Spinal cord (tissue), 10 donors: ENCODE data around the gene CDH23. TPM values are rescaled to one million over a fixed set of nuclear protein-coding genes. Genes with fewer than 3 reads are reported as not detected.
A peak's percentile ranks its signal among the peaks of the same experiment; 100 is the strongest.

Source experiments
- DNase-seq, 6 donors: peaks; one replicate each; pipeline versions ENCODE4 v3.0.0 to v3.0.0-alpha.2; 2013 to 2015; ENCODE audit warnings: low spot score in 6 of 6, low read depth in 4 of 6
- H3K27ac ChIP-seq: one replicate; pipeline ENCODE4 v1.5.1; 2013; ENCODE audit warnings: low read depth, low read length, control low read depth
- H3K27me3 ChIP-seq: one replicate; pipeline ENCODE4 v1.6.1; 2013; ENCODE audit warnings: low read length; ENCODE audit not compliant: control insufficient read depth, insufficient read depth
- H3K36me3 ChIP-seq: one replicate; pipeline ENCODE4 v1.6.1; 2013; ENCODE audit warnings: low read length; ENCODE audit not compliant: control insufficient read depth, insufficient read depth
- H3K4me1 ChIP-seq: one replicate; pipeline ENCODE4 v1.6.1; 2013; ENCODE audit warnings: low read length; ENCODE audit not compliant: control insufficient read depth, insufficient read depth
- H3K4me3 ChIP-seq: one replicate; pipeline ENCODE4 v1.5.1; 2013; ENCODE audit warnings: low read depth, low read length, control low read depth
- H3K9me3 ChIP-seq: one replicate; pipeline ENCODE4 v1.6.1; 2013; ENCODE audit warnings: low read length; ENCODE audit not compliant: control insufficient read depth, insufficient read depth
- WGBS: methylation state at CpG from one replicate; pipeline ENCODE4 v1.1.5; 2013; ENCODE audit warnings: missing lambda C conversion rate; ENCODE audit not compliant: insufficient coverage; 5-methylcytosine and 5-hydroxymethylcytosine counted together
- polyA plus RNA-seq, 2 donors: library from polyadenylated mRNA; unstranded; fragments of 120-200 nt; gene quantifications; one replicate each; pipeline ENCODE4 v1.2.1, GENCODE V29; 2013; ENCODE audit not compliant: insufficient read length in 2 of 2
- small RNA-seq: library from RNA; depleted of rRNA; stranded (forward); fragments of <200 nt; gene quantifications from one replicate; pipeline ENCODE3, GENCODE V24; 2014; ENCODE audit warnings: low replicate concordance
- total RNA-seq, 2 donors: library from RNA; depleted of rRNA in 1 of 2; stranded (reverse); fragments of 120-200 nt in 1 of 2; fragments of >200 nt in 1 of 2; gene quantifications; one replicate each; pipeline versions ENCODE4 v1.2.3 to v1.2.4, GENCODE V29; 2013 to 2014
- donor health status: healthy.

The CDH23 gene
- total and polyA plus RNA-seq, 4 donors: 15.6 to 24.2 (median 19.0) TPM

- DNase-seq: no peak
- Histone ChIP-seq H3K27ac (no peak overlapping the region), H3K36me3 (no peaks in the 10 kb centered on the region), H3K4me3 (no peak overlapping the region), H3K4me1 (peaks cover 18% of the 10 kb centered on the region), H3K27me3 (no peaks in the 10 kb centered on the region), H3K9me3 (no peaks in the 10 kb centered on the region)
- WGBS: 86% methylated on average over 10 of the region's 12 CpGs
These were observed 461.5 kb downstream of the CDH23 start for GRCh38 chr10:71857934-71858890.

GRCh38 chr10:71860243-71861029, 463.7 kb downstream of the CDH23 start:
- H3K27ac ChIP-seq: peak overlapping the region; percentile 70
- no peaks in the 10 kb centered on the region for H3K27me3 ChIP-seq
- no peaks in the 10 kb centered on the region for H3K9me3 ChIP-seq
- DNase-seq: peak in 2 of 6 donors; percentile 80 to 89
- no peaks in the 10 kb centered on the region for H3K36me3 ChIP-seq
- WGBS: 35% methylated on average over 11 of the region's 11 CpGs
- H3K4me3 ChIP-seq: no peak overlapping the region
- H3K4me1 ChIP-seq: peaks cover 15% of the 10 kb centered on the region

- no peak overlapping the region for H3K27ac ChIP-seq
- 96% methylated on average over 4 of the region's 6 CpGs for WGBS
- H3K4me3 ChIP-seq: no peak overlapping the region
These were observed 466.5 kb downstream of the CDH23 start for GRCh38 chr10:71863203-71863602.

DNA sequence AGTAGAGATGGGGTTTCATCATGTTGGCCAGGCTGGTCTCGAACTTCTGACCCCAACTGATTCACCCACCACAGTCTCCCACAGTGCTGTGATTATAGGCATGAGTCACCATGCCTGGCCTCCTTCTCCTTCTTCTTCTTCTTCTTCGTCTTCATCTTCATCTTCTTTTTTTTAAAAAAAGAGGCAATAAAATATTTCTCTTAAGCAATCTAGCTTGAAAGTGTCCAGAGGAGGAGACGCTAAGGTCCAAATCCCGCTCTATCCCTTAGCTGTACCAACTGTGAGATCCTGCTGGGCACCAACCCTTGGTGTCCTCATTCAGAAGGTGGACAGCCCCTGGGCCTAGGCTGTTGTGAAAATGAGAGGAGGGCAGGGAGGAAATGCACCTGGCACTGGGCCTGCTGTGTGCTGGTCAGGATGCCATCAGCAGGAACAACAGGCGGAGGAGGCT, 468.2 kb downstream of the CDH23 start:
- DNase-seq: no peak
- Histone ChIP-seq H3K4me1 (peaks cover 17% of the 10 kb centered on the region), H3K27me3 (no peaks in the 10 kb centered on the region)

More at GRCh38 chr10:71863203-71863602, 466.5 kb downstream of the CDH23 start:
- H3K36me3 ChIP-seq: no peaks in the 10 kb centered on the region
- no peak for DNase-seq
- no peaks in the 10 kb centered on the region for H3K27me3 ChIP-seq
- H3K9me3 ChIP-seq: no peaks in the 10 kb centered on the region
- H3K4me1 ChIP-seq: peaks cover 17% of the 10 kb centered on the region

More for the DNA sequence above, 468.2 kb downstream of the CDH23 start:
- Histone ChIP-seq H3K27ac (no peak overlapping the region), H3K9me3 (no peaks in the 10 kb centered on the region), H3K4me3 (no peak overlapping the region), H3K36me3 (no peaks in the 10 kb centered on the region)
- 100% methylated on average over 1 of the region's 5 CpGs for WGBS

Small RNA genes within 50 kb of the gene (small RNA-seq; reads per million reads assigned to genes)
- gene MIR7152 (0.08 reads per million), gene RNU7-38P (not detected)

Other genes with a start within 250 kb of the CDH23 start
- 10 to 100 TPM; 10.7 to 43.9 TPM for gene UNC5B, start 184.3 kb upstream of the CDH23 start, total RNA-seq
- 10 to 100 TPM; 23.3 to 23.8 TPM for gene UNC5B, start 184.3 kb upstream of the CDH23 start, polyA plus RNA-seq
- gene SLC29A3, start 77.7 kb upstream of the CDH23 start, total RNA-seq: 1 to 10 TPM; 2.7 to 3.5 TPM
- gene SLC29A3, start 77.7 kb upstream of the CDH23 start, polyA plus RNA-seq: 1 to 10 TPM; 8.6 to 9.3 TPM